Amniotic epithelial cell (primary cell): ENCODE measurements around the gene ZNF598.
"Not testable (repeated sequence)": the region's sequence is repeated elsewhere in the genome, so short reads cannot be mapped to it uniquely, and the experiment has no call there.

Source experiments
- DNase-seq: peaks from one replicate; pipeline ENCODE4 v3.0.0-alpha.2; 2010; ENCODE audit warnings: low read depth

ZNF598 gene

DNA sequence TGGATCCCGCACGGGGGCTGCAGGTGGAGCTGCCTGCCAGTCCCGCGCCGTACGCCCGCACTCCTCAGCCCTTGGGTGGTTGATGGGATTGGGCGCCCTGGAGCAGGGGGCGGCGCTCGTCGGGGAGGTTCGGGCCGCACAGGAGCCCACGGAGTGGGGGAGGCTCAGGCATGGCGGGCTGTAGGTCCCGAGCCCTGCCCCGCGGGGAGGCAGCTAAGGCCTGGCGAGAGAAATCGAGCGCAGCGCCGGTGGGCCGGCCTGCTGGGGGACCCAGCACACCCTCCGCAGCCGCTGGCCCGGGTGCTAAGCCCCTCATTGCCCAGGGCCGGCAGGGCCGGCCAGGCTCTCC is 51.5 kb downstream of the ZNF598 start:
- DNase-seq: not testable (repeated sequence)

DNA sequence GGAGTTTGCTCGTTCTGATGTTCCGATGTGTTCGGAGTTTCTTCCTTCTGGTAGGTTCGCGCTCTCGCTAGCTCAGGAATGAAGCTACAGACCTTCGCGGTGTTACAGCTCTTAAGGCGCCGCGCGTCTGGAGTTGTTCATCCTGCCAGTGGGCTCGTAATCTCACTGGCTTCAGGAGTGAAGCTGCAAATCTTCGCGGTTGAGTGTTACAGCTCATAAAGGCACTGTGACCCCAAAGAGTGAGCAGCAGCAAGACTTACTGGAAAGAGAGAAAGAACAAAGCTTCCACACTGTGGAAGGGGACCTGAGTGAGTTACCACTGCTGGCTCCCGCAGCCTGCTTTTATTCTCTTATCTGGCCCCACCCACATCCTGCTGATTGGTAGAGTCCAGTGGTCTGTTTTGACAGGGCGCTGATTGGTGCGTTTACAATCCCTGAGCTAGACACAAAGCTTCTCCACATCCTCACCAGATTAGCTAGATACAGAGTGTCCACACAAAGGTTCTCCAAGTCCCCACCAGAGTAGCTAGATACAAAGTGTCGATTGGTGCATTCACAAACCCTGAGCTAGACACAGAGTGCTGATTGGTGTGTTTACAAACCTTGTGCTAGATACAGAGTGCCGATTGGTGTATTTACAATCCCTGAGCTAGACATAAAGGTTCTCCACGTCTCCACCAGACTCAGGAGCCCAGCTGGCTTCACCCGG is 52.0 kb downstream of the ZNF598 start:
- not testable (repeated sequence) for DNase-seq

DNA sequence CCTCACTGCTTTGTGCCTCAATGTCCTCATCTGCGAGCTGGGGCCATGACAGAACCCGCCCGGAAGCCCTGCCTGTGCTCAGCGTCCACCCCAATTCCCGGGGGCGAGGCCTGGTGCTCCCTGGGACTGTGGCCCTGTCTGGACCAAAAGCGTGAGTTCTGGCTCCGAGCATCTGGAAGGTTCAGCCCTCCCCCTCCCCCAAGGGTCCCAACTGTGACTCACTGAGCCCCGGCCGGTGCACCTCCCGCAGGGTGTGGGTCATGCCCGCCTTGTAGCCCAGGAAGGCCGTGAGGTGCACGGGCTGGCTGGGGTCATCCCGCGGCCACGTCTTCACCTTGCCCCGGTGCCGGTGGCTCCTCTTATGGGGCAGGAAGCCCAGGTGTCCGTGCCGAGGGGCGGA is 55.9 kb downstream of the ZNF598 start:
- no peak for DNase-seq

DNA sequence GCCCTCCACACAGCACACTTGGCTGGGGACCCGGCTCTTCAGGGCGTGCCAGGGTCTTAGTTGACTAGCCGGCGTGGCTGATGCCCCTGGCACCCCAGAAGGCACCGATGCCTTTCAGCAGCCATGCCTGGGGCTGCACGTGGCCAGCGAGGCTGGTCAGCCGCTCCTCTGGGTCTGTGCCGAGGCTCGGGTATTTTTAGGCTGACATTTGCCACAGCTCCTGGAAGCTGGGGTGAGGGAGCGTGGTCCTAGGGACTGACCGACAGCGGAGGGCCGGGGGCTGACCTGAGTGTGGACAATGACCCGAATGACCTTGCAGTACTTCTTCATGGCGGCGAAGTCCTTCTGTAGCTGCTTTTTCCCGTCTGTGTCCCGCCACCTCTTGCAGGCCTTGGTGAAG is 59.1 kb downstream of the ZNF598 start:
- DNase-seq: no peak

DNA sequence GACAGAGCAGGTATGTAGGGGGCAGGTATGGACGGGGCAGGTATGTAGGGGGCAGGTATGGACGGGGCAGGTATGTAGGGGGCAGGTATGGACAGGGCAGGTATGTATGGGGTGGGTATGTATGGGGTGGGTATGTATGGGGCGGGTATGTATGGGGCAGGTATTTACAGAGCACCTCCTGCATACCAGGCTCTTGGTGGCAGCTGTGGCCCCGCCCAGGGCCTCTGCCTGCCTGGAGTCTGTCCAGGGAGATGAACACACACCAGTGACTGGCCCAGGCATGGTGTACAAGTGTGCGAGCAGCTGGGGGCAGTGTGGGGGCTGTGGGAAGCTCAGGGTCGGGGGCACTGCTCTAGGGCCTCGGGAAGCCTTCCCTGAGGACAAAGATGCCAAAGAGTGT is 59.6 kb downstream of the ZNF598 start:
- no peak for DNase-seq

DNA sequence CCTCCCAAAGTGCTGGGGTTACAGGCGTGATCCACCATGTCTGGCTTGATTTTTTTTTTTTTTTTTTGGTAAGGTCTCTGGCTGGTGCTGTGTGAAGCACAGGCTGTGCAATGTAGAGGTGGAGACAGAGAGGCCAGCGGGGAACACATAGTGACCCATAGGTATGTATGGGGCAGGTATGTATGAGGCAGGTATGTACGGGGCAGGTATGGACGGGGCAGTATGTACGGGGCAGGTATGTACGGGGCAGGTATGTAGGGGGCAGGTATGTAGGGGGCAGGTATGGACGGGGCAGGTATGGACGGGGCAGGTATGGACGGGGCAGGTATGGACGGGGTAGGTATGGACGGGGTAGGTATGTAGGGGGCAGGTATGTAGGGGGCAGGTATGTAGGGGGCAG is 60.1 kb downstream of the ZNF598 start:
- DNase-seq: no peak
